ENCODE measurements around the gene L3MBTL1.

DNA sequence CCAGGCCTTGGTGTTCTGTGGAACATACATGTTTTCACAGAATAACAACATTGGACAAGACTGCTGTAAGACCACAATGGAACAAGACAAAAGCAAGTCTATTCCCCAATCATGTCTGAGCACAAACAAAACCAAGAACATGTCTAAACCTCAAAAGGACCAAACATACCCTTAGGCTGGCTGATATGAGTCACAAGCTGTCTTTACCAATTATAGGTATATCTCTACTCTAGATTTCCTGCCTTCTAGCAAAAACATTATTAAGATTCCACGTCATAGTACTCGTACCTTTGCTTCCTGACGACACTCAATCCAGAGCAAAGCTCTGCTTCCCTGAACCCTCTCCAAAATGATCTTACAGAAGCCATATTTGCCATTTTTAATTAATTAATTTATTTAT lies 15.4 kb upstream of the L3MBTL1 start:
- TF ChIP-seq, protein P1, sequence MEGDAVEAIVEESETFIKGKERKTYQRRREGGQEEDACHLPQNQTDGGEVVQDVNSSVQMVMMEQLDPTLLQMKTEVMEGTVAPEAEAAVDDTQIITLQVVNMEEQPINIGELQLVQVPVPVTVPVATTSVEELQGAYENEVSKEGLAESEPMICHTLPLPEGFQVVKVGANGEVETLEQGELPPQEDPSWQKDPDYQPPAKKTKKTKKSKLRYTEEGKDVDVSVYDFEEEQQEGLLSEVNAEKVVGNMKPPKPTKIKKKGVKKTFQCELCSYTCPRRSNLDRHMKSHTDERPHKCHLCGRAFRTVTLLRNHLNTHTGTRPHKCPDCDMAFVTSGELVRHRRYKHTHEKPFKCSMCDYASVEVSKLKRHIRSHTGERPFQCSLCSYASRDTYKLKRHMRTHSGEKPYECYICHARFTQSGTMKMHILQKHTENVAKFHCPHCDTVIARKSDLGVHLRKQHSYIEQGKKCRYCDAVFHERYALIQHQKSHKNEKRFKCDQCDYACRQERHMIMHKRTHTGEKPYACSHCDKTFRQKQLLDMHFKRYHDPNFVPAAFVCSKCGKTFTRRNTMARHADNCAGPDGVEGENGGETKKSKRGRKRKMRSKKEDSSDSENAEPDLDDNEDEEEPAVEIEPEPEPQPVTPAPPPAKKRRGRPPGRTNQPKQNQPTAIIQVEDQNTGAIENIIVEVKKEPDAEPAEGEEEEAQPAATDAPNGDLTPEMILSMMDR (conservative IDR thresholded peaks at IDR 0.05; ENCODE audit: low read depth, low read length), result no peak
- TF ChIP-seq POLR2A (IDR thresholded peaks at IDR 0.05; ENCODE audit: low read depth, low read length) (no peak), RAD21 (IDR thresholded peaks at IDR 0.05; ENCODE audit: low read length) (no peak), RFX5 (IDR thresholded peaks at IDR 0.05; ENCODE audit: low read depth, low read length) (no peak), FOS (IDR thresholded peaks at IDR 0.05; ENCODE audit: low read depth, low read length) (no peak), BHLHE40 (IDR thresholded peaks at IDR 0.05; ENCODE audit: low read depth, low read length) (no peak), CEBPB (IDR thresholded peaks at IDR 0.05; ENCODE audit: low read depth, low read length) (no peak), CHD1 (IDR thresholded peaks at IDR 0.05; ENCODE audit: low read depth, low read length) (no peak), SMC3 (IDR thresholded peaks at IDR 0.05; ENCODE audit: low read depth, low read length) (no peak), MAFK (IDR thresholded peaks at IDR 0.05; ENCODE audit: low read depth, low read length) (no peak), MXI1 (IDR thresholded peaks at IDR 0.05; ENCODE audit: borderline replicate concordance, low read depth, low read length) (no peak)
- TF ChIP-seq, protein P2, sequence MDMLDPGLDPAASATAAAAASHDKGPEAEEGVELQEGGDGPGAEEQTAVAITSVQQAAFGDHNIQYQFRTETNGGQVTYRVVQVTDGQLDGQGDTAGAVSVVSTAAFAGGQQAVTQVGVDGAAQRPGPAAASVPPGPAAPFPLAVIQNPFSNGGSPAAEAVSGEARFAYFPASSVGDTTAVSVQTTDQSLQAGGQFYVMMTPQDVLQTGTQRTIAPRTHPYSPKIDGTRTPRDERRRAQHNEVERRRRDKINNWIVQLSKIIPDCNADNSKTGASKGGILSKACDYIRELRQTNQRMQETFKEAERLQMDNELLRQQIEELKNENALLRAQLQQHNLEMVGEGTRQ (IDR thresholded peaks at IDR 0.05; ENCODE audit: low read depth, low read length), result no peak
- TF ChIP-seq, protein P3, sequence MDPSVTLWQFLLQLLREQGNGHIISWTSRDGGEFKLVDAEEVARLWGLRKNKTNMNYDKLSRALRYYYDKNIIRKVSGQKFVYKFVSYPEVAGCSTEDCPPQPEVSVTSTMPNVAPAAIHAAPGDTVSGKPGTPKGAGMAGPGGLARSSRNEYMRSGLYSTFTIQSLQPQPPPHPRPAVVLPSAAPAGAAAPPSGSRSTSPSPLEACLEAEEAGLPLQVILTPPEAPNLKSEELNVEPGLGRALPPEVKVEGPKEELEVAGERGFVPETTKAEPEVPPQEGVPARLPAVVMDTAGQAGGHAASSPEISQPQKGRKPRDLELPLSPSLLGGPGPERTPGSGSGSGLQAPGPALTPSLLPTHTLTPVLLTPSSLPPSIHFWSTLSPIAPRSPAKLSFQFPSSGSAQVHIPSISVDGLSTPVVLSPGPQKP (IDR thresholded peaks at IDR 0.05; ENCODE audit: borderline replicate concordance, low read depth, low read length), result no peak

Measured in IMR-90 (cell line).